Common myeloid progenitor, CD34-positive (primary cell): ENCODE results near the gene RHBDL2.
"Not testable (repeated sequence)": the region's sequence is repeated elsewhere in the genome, so short reads cannot be mapped to it uniquely, and the experiment has no call there.

ENCODE experiments used
- CTCF ChIA-PET: fragments of 350-600 bp; sonication (Branson Sonifier 250); formaldehyde crosslinking; loops from one replicate; lab custom pipeline; 2021; ENCODE audit warnings: antibody characterized with exemption; lab: Charles Lee
- POLR2A ChIA-PET: fragments of 350-600 bp; sonication (Branson Sonifier 250); formaldehyde crosslinking; loops from one replicate; lab custom pipeline; 2021; ENCODE audit warnings: antibody characterized with exemption; lab: Charles Lee
- DNase-seq, 3 donors: peaks; one replicate each; pipeline versions ENCODE4 v3.0.0 to v3.0.0-alpha.2; 2013
- H3K27ac ChIP-seq, 2 experiments: 1 replicate in 1 of 2; 2 replicates in 1 of 2; pipeline ENCODE4 v1.7.0; 2013; ENCODE audit warnings: inconsistent platforms in 2 of 2, low read length in 2 of 2, mild to moderate bottlenecking in 2 of 2, low read depth in 1 of 2, moderate library complexity in 1 of 2; ENCODE audit not compliant: severe bottlenecking in 2 of 2, insufficient read depth in 1 of 2, poor library complexity in 1 of 2
- H3K27me3 ChIP-seq, 5 experiments: replicated peaks in 2 of 5; 1 replicate in 3 of 5; 2 replicates in 2 of 5; pipeline versions ENCODE4 v1.6.1 to v1.7.0; 2013; ENCODE audit warnings: low read length in 4 of 5, mild to moderate bottlenecking in 2 of 5, moderate library complexity in 2 of 5, inconsistent platforms in 1 of 5; ENCODE audit not compliant: insufficient read depth in 5 of 5, control insufficient read depth in 4 of 5
- H3K36me3 ChIP-seq, 4 experiments: 1 replicate in 2 of 4; 2 replicates in 2 of 4; pipeline versions ENCODE4 v1.6.1 to v1.7.0; 2013; ENCODE audit warnings: low read length in 3 of 4, control low read depth in 1 of 4, mild to moderate bottlenecking in 1 of 4; ENCODE audit not compliant: control insufficient read depth in 4 of 4, insufficient read depth in 4 of 4
- H3K4me1 ChIP-seq, 4 experiments: 1 replicate in 3 of 4; 2 replicates in 1 of 4; pipeline versions ENCODE4 v1.6.1 to v1.7.1; 2013; ENCODE audit warnings: low read length in 3 of 4, mild to moderate bottlenecking in 3 of 4, control low read depth in 1 of 4, inconsistent platforms in 1 of 4, moderate library complexity in 1 of 4; ENCODE audit not compliant: control insufficient read depth in 4 of 4, insufficient read depth in 4 of 4; ENCODE audit errors: control extremely low read depth in 1 of 4
- H3K4me3 ChIP-seq, 7 experiments: 1 replicate in 4 of 7; 2 replicates in 3 of 7; pipeline versions ENCODE4 v1.5.1 to v1.7.0; 2013; ENCODE audit warnings: mild to moderate bottlenecking in 7 of 7, low read length in 6 of 7, moderate library complexity in 6 of 7, inconsistent platforms in 2 of 7, low read depth in 2 of 7, control low read depth in 1 of 7; ENCODE audit not compliant: insufficient read depth in 4 of 7, control insufficient read depth in 1 of 7; ENCODE audit errors: extremely low read depth in 1 of 7
- H3K9me3 ChIP-seq, 5 experiments: 1 replicate in 4 of 5; 2 replicates in 1 of 5; pipeline versions ENCODE4 v1.6.1 to v1.7.1; 2013; ENCODE audit warnings: low read length in 4 of 5, mild to moderate bottlenecking in 2 of 5, inconsistent platforms in 1 of 5, low read depth in 1 of 5, moderate library complexity in 1 of 5; ENCODE audit not compliant: control insufficient read depth in 4 of 5, insufficient read depth in 2 of 5; ENCODE audit errors: control extremely low read depth in 1 of 5
- WGBS: methylation state at CpG from one replicate; pipeline ENCODE4 v1.1.5; 2013; ENCODE audit not compliant: insufficient coverage; 5-methylcytosine and 5-hydroxymethylcytosine counted together

Gene RHBDL2

DNA sequence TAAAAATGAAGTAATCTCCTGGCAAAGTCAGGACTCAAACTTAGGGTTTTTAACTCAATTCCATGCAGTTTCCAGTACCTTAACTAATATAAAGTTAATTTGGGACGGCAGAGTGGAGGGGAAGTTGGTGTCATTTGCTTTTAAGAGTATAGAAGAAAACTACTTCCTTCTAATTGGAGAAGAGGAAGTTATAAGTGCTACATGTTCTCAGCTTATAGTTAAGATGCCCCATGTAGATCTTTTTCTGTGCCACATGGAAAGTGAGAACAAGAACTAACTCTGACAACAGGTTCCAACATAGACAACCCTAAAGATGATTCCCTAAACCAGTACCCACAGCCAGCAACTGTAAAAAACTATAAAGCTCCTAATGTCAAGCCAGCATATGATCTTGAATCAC is 93.6 kb downstream of the RHBDL2 start:
- H3K4me1 ChIP-seq: peaks cover 5 to 17% (median 11%) of the 10 kb centered on the region in 4 experiments
- H3K27ac ChIP-seq: no peak overlapping the region
- H3K27me3 ChIP-seq: no peaks in the 10 kb centered on the region
- DNase-seq: peak; percentile 15 to 68 (median 57)
- POLR2A ChIA-PET: no interaction called here
- CTCF ChIA-PET: interaction anchor here (1.5 to 1.8 kb wide), 2 partner anchors 9 to 11 kb away, joined by 3 to 4 read pairs; no protein-coding TSS in a partner anchor
- no CpG with 5 or more reads among the region's 1 CpG for WGBS
- H3K4me3 ChIP-seq: no peak overlapping the region
- H3K36me3 ChIP-seq: peaks cover 14 to 62% (median 29%) of the 10 kb centered on the region in 4 experiments
- H3K9me3 ChIP-seq: no peaks in the 10 kb centered on the region

DNA sequence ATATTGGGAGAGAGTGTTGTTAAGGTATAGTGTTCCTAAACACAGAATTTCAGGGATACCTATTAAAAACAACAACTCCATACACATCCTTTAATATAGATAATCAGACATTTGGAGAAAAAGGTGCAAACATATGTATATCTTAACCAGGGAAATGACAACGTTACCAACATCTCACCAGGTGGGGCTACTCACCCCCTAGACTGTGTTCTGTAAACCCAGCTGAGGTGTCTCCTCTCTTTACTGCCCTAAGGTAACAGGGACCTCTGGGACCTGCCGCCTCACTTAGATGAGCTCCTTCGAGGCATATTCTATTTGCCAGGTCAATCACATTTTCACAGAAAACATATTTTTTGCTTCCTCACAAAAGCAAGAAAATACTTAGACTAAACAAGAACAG is 95.4 kb downstream of the RHBDL2 start:
- Histone ChIP-seq H3K36me3 (peaks cover 10 to 55% (median 24%) of the 10 kb centered on the region in 4 experiments), H3K27me3 (no peaks in the 10 kb centered on the region), H3K9me3 (no peaks in the 10 kb centered on the region), H3K4me1 (peaks cover 5 to 17% (median 11%) of the 10 kb centered on the region in 4 experiments), H3K27ac (no peak overlapping the region), H3K4me3 (no peak overlapping the region)
- ChIA-PET POLR2A (no interaction called here), CTCF (interaction anchor here (0.8 kb wide), 1 partner anchor 36 kb away, joined by 3 read pairs; no protein-coding TSS in a partner anchor)
- DNase-seq: no peak
- WGBS: 100% methylated on average over 3 of the region's 3 CpGs

DNA sequence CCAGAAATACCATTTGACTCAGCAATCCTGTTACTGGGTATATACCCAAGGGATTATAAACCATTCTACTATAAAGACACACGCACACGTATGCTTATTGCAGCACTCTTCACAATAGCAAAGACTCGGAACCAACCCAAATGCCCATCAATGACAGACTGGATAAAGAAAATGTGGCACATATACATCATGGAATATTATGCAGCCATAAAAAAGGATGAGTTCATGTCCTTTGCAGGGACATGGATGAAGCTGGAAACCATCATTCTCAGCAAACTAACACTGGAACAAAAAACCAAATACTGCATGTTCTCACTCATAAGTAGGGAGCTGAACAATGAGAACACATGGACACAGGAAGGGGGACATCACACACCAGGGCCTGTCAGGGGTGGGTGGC is 96.5 kb downstream of the RHBDL2 start:
- no CpG with 5 or more reads among the region's 3 CpGs for WGBS
- Histone ChIP-seq H3K4me1 (peaks cover 5 to 17% (median 11%) of the 10 kb centered on the region in 4 experiments), H3K36me3 (peaks cover 10 to 56% (median 25%) of the 10 kb centered on the region in 4 experiments)
- CTCF ChIA-PET: interaction anchor here (0.8 kb wide), 1 partner anchor 35 kb away, joined by 3 read pairs; no protein-coding TSS in a partner anchor
- H3K4me3 ChIP-seq, H3K9me3 ChIP-seq, POLR2A ChIA-PET, H3K27me3 ChIP-seq, DNase-seq, H3K27ac ChIP-seq: not testable (repeated sequence)

DNA sequence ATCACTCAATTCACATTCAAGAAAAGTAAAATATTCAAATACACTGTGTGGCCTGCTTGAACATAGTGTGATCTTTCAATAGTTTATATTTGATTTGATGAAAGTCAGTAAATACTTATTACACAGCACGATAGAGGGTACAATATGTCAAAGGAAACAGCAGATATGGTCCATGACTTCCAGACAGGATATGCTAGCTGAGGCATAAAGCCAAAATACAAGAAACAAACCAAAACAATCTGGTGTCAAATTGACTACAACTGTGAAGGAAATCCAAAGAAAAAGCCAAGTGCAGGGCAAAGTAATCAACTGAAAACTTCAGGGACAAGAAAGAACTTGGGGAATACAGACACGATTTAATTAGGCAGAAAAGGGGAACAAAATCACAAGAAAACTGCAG is 101.3 kb downstream of the RHBDL2 start:
- Histone ChIP-seq H3K4me1 (peaks cover 0 to 2% (median under 1%) of the 10 kb centered on the region in 4 experiments), H3K4me3 (no peak overlapping the region), H3K36me3 (peaks cover 17 to 54% (median 32%) of the 10 kb centered on the region in 4 experiments), H3K27ac (no peak overlapping the region), H3K9me3 (no peaks in the 10 kb centered on the region), H3K27me3 (no peaks in the 10 kb centered on the region)
- ChIA-PET CTCF (interaction anchor here (1.8 kb wide), 1 partner anchor 8 kb away, joined by 4 read pairs; no protein-coding TSS in a partner anchor), POLR2A (interaction anchor here (0.7 kb wide), 1 partner anchor 330 kb away, joined by 3 read pairs; no protein-coding TSS in a partner anchor)
- DNase-seq: no peak
- 33% methylated on average over 2 of the region's 2 CpGs for WGBS

DNA sequence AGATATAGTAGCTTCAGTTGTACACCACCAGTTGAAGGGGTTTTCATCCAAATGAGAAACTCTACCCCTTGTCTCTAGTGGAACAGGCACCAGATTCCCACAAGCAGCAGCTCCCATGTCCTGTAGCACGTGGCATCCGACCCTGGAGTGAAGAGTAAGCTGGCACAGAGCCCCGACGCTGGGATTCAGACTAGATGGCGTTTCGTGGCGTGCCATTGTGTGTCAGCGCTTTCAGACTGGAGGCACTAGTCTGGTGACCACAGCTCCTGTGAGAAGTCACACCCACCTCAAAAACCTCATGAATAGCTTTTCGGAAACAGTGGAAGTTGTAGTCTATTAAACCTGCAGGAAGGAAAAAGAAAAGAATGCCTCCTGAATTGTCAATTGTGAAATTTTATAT is 102.3 kb downstream of the RHBDL2 start:
- no peak for DNase-seq
- WGBS: 100% methylated on average over 1 of the region's 9 CpGs
- no peak overlapping the region for H3K4me3 ChIP-seq
- peaks cover 15 to 46% (median 31%) of the 10 kb centered on the region in 4 experiments for H3K36me3 ChIP-seq
- H3K9me3 ChIP-seq: no peaks in the 10 kb centered on the region
- no peaks in the 10 kb centered on the region for H3K27me3 ChIP-seq
- no peak overlapping the region for H3K27ac ChIP-seq
- ChIA-PET CTCF (interaction anchor here (1.0 kb wide), 1 partner anchor 19 kb away, joined by 3 read pairs; no protein-coding TSS in a partner anchor), POLR2A (no interaction called here)
- peaks cover 7 to 11% (median 9%) of the 10 kb centered on the region in 4 experiments for H3K4me1 ChIP-seq

DNA sequence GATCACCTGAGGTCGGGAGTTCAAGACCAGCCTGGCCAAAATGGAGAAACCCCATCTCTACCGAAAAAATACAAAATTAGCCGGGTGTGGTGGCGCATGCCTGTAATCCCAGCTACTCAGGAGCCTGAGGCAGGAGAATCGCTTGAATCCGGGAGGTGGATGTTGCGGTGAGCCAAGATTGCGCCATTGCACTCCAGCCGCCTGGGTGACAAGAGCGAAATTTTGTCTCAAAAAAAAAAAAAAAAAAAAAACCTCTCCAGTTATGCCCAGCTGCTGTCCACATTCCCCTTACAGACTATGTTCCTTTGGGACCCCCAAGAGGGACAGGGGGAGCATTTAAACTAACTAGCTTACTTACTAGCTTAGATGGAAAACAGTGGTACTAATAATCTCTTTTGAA is 105.3 kb downstream of the RHBDL2 start:
- H3K4me3 ChIP-seq, H3K27me3 ChIP-seq, H3K27ac ChIP-seq, H3K9me3 ChIP-seq, DNase-seq, POLR2A ChIA-PET: not testable (repeated sequence)
- CTCF ChIA-PET: interaction anchor here (0.6 to 1.7 kb wide), 4 partner anchors 806 to 1811 kb away, joined by 4 to 8 read pairs (median 6); no protein-coding TSS in a partner anchor
- Histone ChIP-seq H3K4me1 (peaks cover 19 to 28% (median 25%) of the 10 kb centered on the region in 4 experiments), H3K36me3 (peaks cover 10 to 31% (median 22%) of the 10 kb centered on the region in 4 experiments)
- WGBS: 100% methylated on average over 8 of the region's 10 CpGs
